ENCODE measurements around the gene BCR. TPM values are rescaled to one million over a fixed set of nuclear protein-coding genes. Genes with fewer than 3 reads are reported as not detected.

Gene BCR
- total RNA-seq, 1 experiment from 2014 or later: 129 TPM

- H3K4me3 Mint-ChIP-seq: no peak overlapping the region
- POLR2A ChIA-PET: no interaction called here
- H3K9me3 Mint-ChIP-seq: no peaks in the 10 kb centered on the region
Measured at GRCh38 chr22:23161574-23161973, 18.7 kb upstream of the BCR start.

GRCh38 chr22:23163665-23164064 is 16.6 kb upstream of the BCR start:
- ChIA-PET POLR2A (interaction anchor here (0.6 kb wide), 1 partner anchor 11 kb away, joined by 3 read pairs; no protein-coding TSS in a partner anchor), CTCF (interaction anchor here (0.6 to 1.8 kb wide), 5 partner anchors 29 to 573 kb away, joined by 3 to 4 read pairs (median 3); no protein-coding TSS in a partner anchor)
- no peaks in the 10 kb centered on the region for H3K9me3 Mint-ChIP-seq
- ATAC-seq: no peak
- H3K27ac Mint-ChIP-seq: no peak overlapping the region
- H3K36me3 Mint-ChIP-seq: no peaks in the 10 kb centered on the region
- DNase-seq (ENCODE audit: low spot score): no peak
- no peak overlapping the region for H3K4me3 Mint-ChIP-seq
- H3K27me3 Mint-ChIP-seq (ENCODE audit: low read depth): no peaks in the 10 kb centered on the region
- TF ChIP-seq ZMAT4 (CRISPR knock-in tag; IDR thresholded peaks at IDR 0.05): no peak
- TF ChIP-seq ELF4 (CRISPR knock-in tag; IDR thresholded peaks at IDR 0.05; ENCODE audit: low read depth): no peak
- TF ChIP-seq ATF2 (CRISPR knock-in tag; IDR thresholded peaks at IDR 0.05; ENCODE audit: borderline replicate concordance, low read depth): no peak
- no peak for TF ChIP-seq SMAD4 (CRISPR knock-in tag; IDR thresholded peaks at IDR 0.05)
- no peak for TF ChIP-seq CTCF (IDR thresholded peaks at IDR 0.05)
- no peak for TF ChIP-seq SP1 (CRISPR knock-in tag; conservative IDR thresholded peaks at IDR 0.05)
- no peak for TF ChIP-seq FOXP4 (CRISPR knock-in tag; IDR thresholded peaks at IDR 0.05)
- H3K4me1 Mint-ChIP-seq: peaks cover 11% of the 10 kb centered on the region

More at GRCh38 chr22:23161574-23161973, 18.7 kb upstream of the BCR start:
- DNase-seq (ENCODE audit: low spot score) (no peak), ATAC-seq (no peak)
- CTCF ChIA-PET: no interaction called here
- Mint-ChIP-seq H3K36me3 (no peaks in the 10 kb centered on the region), H3K4me1 (peaks cover 10% of the 10 kb centered on the region), H3K27ac (no peak overlapping the region), H3K27me3 (ENCODE audit: low read depth) (no peaks in the 10 kb centered on the region; the same call in 1 of the 2 replicates)
- no peak for TF ChIP-seq SMAD3 (CRISPR knock-in tag; IDR thresholded peaks at IDR 0.05; ENCODE audit: borderline replicate concordance)
- TF ChIP-seq AR (CRISPR knock-in tag; IDR thresholded peaks at IDR 0.05): no peak
- TF ChIP-seq ZNF232 (CRISPR knock-in tag; IDR thresholded peaks at IDR 0.05): no peak
- TF ChIP-seq NR1H2 (CRISPR knock-in tag; IDR thresholded peaks at IDR 0.05): no peak
- TF ChIP-seq HMGA2 (CRISPR knock-in tag; IDR thresholded peaks at IDR 0.05): no peak
- no peak for TF ChIP-seq MYBL2 (CRISPR knock-in tag; IDR thresholded peaks at IDR 0.05)
- TF ChIP-seq JUN (CRISPR knock-in tag; IDR thresholded peaks at IDR 0.05): no peak
- TF ChIP-seq JAZF1 (CRISPR knock-in tag; IDR thresholded peaks at IDR 0.05): no peak
- TF ChIP-seq E2F1 (CRISPR knock-in tag; IDR thresholded peaks at IDR 0.05): no peak

All from WTC11 (cell line).